K562 (cell line): ENCODE measurements around the gene ZNF408. TPM values are rescaled to one million over a fixed set of nuclear protein-coding genes. Genes with fewer than 3 reads are reported as not detected.

ENCODE experiments used
- ARID2 ChIP-seq: fragments of 450-650 bp; IDR thresholded peaks from 2 replicates; pipeline ENCODE4 v1.6.1; 2017; ENCODE audit warnings: antibody characterized with exemption, mild to moderate bottlenecking
- FOXA1 ChIP-seq: fragments of 450-650 bp; IDR thresholded peaks from 2 replicates; pipeline ENCODE4 v1.6.1; 2016; ENCODE audit warnings: mild to moderate bottlenecking, borderline replicate concordance
- RB1 ChIP-seq: fragments of 450-650 bp; IDR thresholded peaks from 2 replicates; pipeline ENCODE4 v1.6.1; 2017; ENCODE audit warnings: low read depth, mild to moderate bottlenecking
- WHSC1 ChIP-seq: IDR thresholded peaks from one replicate; pipeline ENCODE4 v1.6.1; 2012; ENCODE audit warnings: low read length, control low read depth, inconsistent platforms
- ZNF146 ChIP-seq: IDR thresholded peaks from one replicate; pipeline ENCODE4 v1.6.1; 2018; ENCODE audit warnings: missing compliant biosample characterization; ENCODE audit not compliant: unreplicated experiment
- ZNF41 ChIP-seq: fragments of 250-450 bp; sonication (Bioruptor Pico); conservative IDR thresholded peaks from 2 replicates; pipeline ENCODE4 v1.4.0; 2020; ENCODE audit warnings: mild to moderate bottlenecking
- polyA plus RNA-seq, 8 experiments: library from polyadenylated mRNA; depleted of rRNA in 4 of 8; stranded (reverse) in 5 of 8; unstranded in 3 of 8; fragments of >200 nt; fragmentation: Nextera tagmentation in 2 of 8; fragmentation: Illumina TruSeq in 1 of 8; extraction: Ambion mirVana in 2 of 8; extraction: Trizol in 1 of 8; gene quantifications; 2 replicates each; pipeline versions ENCODE4 v1.2.1 to v1.2.3, GENCODE V29; 2011 to 2014; ENCODE audit warnings: inconsistent platforms in 1 of 8, missing spikeins in 1 of 8
- total RNA-seq, 7 experiments: library from RNA; depleted of rRNA in 6 of 7; stranded (reverse); fragments of >200 nt in 6 of 7; fragmentation: Illumina TruSeq in 2 of 7; extraction: Trizol in 2 of 7; gene quantifications; 2 replicates each; pipeline versions ENCODE4 v1.2.1 to v1.2.3, GENCODE V29; 2011 to 2021; ENCODE audit warnings: low replicate concordance in 1 of 7
- TF ChIP-seq, protein P1 (sequence below): fragments of 450-650 bp; IDR thresholded peaks from 2 replicates; pipeline ENCODE4 v1.7.1; 2018; ENCODE audit warnings: mild to moderate bottlenecking, low read depth; ENCODE audit not compliant: partially characterized antibody
- TF ChIP-seq, protein P2 (sequence below): sonication (generic); formaldehyde crosslinking; IDR thresholded peaks from 2 replicates; pipeline ENCODE4 v1.8.0; 2022; ENCODE audit warnings: mild to moderate bottlenecking, missing genetic modification reagents
- TF ChIP-seq, protein P3 (sequence below): fragments of 450-650 bp; formaldehyde crosslinking; IDR thresholded peaks from 2 replicates; pipeline ENCODE4 v1.4.0; 2022; ENCODE audit warnings: missing genetic modification characterization
- TF ChIP-seq, protein P4 (sequence below): fragments of 250-450 bp; sonication (Bioruptor Pico); IDR thresholded peaks from 2 replicates; pipeline ENCODE4 v1.4.0; 2020; ENCODE audit warnings: mild to moderate bottlenecking, moderate library complexity

Gene ZNF408
- total and polyA plus RNA-seq, 9 of the 15 experiments (the other 6 are each of a cell fraction or from before 2014, with no cell fraction given) = 0.15 to 18.4 (median 7.4) TPM

DNA sequence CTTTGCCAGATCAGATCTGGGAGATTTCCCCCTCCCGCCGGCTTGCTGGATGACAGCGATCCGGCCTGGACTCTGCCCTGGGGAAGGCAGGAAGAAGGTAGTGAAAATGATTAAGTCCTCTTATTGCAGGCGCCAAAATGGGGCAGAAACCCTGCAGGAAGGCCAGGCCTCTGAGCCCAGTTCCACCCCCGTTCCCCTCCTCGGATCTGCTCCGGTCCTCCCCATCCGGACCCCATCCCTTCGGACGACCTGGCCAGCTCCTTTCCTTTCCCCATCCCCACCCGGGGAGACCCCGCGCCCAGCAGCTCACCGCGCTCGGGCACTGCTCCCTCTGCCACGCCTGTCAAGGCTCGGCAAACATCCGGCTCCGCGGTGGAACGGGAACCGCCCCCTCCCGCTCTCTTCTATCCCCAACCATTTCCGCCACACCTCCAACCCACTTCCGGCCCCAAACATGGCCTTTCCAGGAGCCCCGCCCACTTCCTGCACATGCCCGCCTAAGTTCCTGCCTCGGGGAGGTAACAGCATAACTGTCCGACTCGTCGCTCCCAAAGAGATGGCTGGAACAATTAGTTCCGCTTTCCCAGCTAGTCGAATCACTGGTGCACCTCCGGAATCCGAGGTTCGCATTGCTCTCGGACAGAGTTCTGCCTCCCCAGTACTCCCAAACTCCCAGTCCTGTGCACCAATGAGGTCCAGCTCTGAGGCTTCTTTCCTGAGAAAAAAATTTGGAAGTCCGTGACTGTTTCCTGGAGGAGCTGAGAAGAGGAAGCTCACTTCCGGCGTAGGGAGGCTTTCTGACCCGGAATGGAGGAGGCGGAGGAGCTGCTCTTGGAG, at the start of gene ZNF408, which contains the start of gene ARHGAP1 (continued):
- TF ChIP-seq, protein P1, sequence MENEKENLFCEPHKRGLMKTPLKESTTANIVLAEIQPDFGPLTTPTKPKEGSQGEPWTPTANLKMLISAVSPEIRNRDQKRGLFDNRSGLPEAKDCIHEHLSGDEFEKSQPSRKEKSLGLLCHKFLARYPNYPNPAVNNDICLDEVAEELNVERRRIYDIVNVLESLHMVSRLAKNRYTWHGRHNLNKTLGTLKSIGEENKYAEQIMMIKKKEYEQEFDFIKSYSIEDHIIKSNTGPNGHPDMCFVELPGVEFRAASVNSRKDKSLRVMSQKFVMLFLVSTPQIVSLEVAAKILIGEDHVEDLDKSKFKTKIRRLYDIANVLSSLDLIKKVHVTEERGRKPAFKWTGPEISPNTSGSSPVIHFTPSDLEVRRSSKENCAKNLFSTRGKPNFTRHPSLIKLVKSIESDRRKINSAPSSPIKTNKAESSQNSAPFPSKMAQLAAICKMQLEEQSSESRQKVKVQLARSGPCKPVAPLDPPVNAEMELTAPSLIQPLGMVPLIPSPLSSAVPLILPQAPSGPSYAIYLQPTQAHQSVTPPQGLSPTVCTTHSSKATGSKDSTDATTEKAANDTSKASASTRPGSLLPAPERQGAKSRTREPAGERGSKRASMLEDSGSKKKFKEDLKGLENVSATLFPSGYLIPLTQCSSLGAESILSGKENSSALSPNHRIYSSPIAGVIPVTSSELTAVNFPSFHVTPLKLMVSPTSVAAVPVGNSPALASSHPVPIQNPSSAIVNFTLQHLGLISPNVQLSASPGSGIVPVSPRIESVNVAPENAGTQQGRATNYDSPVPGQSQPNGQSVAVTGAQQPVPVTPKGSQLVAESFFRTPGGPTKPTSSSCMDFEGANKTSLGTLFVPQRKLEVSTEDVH = peak; percentile 98
- TF ChIP-seq, protein P2, sequence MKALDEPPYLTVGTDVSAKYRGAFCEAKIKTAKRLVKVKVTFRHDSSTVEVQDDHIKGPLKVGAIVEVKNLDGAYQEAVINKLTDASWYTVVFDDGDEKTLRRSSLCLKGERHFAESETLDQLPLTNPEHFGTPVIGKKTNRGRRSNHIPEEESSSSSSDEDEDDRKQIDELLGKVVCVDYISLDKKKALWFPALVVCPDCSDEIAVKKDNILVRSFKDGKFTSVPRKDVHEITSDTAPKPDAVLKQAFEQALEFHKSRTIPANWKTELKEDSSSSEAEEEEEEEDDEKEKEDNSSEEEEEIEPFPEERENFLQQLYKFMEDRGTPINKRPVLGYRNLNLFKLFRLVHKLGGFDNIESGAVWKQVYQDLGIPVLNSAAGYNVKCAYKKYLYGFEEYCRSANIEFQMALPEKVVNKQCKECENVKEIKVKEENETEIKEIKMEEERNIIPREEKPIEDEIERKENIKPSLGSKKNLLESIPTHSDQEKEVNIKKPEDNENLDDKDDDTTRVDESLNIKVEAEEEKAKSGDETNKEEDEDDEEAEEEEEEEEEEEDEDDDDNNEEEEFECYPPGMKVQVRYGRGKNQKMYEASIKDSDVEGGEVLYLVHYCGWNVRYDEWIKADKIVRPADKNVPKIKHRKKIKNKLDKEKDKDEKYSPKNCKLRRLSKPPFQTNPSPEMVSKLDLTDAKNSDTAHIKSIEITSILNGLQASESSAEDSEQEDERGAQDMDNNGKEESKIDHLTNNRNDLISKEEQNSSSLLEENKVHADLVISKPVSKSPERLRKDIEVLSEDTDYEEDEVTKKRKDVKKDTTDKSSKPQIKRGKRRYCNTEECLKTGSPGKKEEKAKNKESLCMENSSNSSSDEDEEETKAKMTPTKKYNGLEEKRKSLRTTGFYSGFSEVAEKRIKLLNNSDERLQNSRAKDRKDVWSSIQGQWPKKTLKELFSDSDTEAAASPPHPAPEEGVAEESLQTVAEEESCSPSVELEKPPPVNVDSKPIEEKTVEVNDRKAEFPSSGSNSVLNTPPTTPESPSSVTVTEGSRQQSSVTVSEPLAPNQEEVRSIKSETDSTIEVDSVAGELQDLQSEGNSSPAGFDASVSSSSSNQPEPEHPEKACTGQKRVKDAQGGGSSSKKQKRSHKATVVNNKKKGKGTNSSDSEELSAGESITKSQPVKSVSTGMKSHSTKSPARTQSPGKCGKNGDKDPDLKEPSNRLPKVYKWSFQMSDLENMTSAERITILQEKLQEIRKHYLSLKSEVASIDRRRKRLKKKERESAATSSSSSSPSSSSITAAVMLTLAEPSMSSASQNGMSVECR (CRISPR knock-in tag) = peak; percentile 96
- TF ChIP-seq, protein P3, sequence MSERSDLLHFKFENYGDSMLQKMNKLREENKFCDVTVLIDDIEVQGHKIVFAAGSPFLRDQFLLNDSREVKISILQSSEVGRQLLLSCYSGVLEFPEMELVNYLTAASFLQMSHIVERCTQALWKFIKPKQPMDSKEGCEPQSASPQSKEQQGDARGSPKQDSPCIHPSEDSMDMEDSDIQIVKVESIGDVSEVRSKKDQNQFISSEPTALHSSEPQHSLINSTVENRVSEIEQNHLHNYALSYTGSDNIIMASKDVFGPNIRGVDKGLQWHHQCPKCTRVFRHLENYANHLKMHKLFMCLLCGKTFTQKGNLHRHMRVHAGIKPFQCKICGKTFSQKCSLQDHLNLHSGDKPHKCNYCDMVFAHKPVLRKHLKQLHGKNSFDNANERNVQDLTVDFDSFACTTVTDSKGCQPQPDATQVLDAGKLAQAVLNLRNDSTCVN (CRISPR knock-in tag) = 0 out of 2 replicates have a peak, but pooled peaks have one; percentile 28
- TF ChIP-seq RB1 (no peak; the same call in 1 of the 2 replicates), FOXA1 (no peak), ZNF146 (no peak), WHSC1 (no peak), ZNF41 (CRISPR knock-in tag) (no peak), ARID2 (no peak)
- TF ChIP-seq, protein P4, sequence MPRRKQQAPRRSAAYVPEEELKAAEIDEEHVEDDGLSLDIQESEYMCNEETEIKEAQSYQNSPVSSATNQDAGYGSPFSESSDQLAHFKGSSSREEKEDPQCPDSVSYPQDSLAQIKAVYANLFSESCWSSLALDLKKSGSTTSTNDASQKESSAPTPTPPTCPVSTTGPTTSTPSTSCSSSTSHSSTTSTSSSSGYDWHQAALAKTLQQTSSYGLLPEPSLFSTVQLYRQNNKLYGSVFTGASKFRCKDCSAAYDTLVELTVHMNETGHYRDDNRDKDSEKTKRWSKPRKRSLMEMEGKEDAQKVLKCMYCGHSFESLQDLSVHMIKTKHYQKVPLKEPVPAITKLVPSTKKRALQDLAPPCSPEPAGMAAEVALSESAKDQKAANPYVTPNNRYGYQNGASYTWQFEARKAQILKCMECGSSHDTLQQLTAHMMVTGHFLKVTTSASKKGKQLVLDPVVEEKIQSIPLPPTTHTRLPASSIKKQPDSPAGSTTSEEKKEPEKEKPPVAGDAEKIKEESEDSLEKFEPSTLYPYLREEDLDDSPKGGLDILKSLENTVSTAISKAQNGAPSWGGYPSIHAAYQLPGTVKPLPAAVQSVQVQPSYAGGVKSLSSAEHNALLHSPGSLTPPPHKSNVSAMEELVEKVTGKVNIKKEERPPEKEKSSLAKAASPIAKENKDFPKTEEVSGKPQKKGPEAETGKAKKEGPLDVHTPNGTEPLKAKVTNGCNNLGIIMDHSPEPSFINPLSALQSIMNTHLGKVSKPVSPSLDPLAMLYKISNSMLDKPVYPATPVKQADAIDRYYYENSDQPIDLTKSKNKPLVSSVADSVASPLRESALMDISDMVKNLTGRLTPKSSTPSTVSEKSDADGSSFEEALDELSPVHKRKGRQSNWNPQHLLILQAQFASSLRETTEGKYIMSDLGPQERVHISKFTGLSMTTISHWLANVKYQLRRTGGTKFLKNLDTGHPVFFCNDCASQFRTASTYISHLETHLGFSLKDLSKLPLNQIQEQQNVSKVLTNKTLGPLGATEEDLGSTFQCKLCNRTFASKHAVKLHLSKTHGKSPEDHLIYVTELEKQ (CRISPR knock-in tag) = no peak
